GM23338 (cell line): Measurements from ENCODE around the gene TSC22D1.

ENCODE experiments used
- CREB1 ChIP-seq: fragments of 250-450 bp; sonication (Bioruptor Pico); IDR thresholded peaks from 2 replicates; pipeline ENCODE4 v1.5.0; 2020; ENCODE audit warnings: low read depth, mild to moderate bottlenecking, moderate library complexity
- CTCF ChIP-seq, 2 experiments: fragments of 200-600 bp in 1 of 2; sonication (generic) in 1 of 2; conservative IDR thresholded peaks; 2 replicates each; pipeline versions ENCODE4 v1.5.1 to v1.6.1; 2016 to 2017; ENCODE audit warnings: antibody characterized with exemption in 2 of 2, low read depth in 2 of 2, mild to moderate bottlenecking in 2 of 2, moderate library complexity in 1 of 2
- EZH2 ChIP-seq: fragments of 200-600 bp; sonication (generic); IDR thresholded peaks from one replicate; pipeline ENCODE4 v1.8.0; 2017; ENCODE audit warnings: antibody characterized with exemption, mild to moderate bottlenecking, low read depth; ENCODE audit not compliant: unreplicated experiment
- EZH2phosphoT487 ChIP-seq: fragments of 200-600 bp; sonication (generic); IDR thresholded peaks from one replicate; pipeline ENCODE4 v1.8.1; 2018; ENCODE audit warnings: antibody characterized with exemption; ENCODE audit not compliant: unreplicated experiment
- JUNB ChIP-seq: IDR thresholded peaks from one replicate; pipeline ENCODE4 v1.6.1; 2016; ENCODE audit warnings: antibody characterized with exemption; ENCODE audit not compliant: unreplicated experiment
- NANOG ChIP-seq: IDR thresholded peaks from 2 replicates; pipeline ENCODE4 v1.6.1; 2016; ENCODE audit warnings: antibody characterized with exemption, borderline replicate concordance
- POLR2AphosphoS5 ChIP-seq: IDR thresholded peaks from 2 replicates; pipeline ENCODE4 v1.6.1; 2016; ENCODE audit warnings: antibody characterized with exemption, low read depth
- REST ChIP-seq: IDR thresholded peaks from one replicate; pipeline ENCODE4 v1.6.1; 2018; ENCODE audit warnings: antibody characterized with exemption; ENCODE audit not compliant: unreplicated experiment
- STAT1 ChIP-seq: IDR thresholded peaks from one replicate; pipeline ENCODE4 v1.6.1; 2016; ENCODE audit warnings: antibody characterized with exemption; ENCODE audit not compliant: unreplicated experiment
- ZNF114 ChIP-seq: fragments of 250-450 bp; sonication (Bioruptor Pico); IDR thresholded peaks from 2 replicates; pipeline ENCODE4 v1.5.0; 2020; ENCODE audit warnings: mild to moderate bottlenecking, moderate library complexity
- ZNF331 ChIP-seq: fragments of 250-450 bp; sonication (Bioruptor Pico); IDR thresholded peaks from 2 replicates; pipeline ENCODE4 v1.5.0; 2020; ENCODE audit warnings: low read depth, mild to moderate bottlenecking, moderate library complexity
- ZNF462 ChIP-seq: fragments of 250-450 bp; sonication (Bioruptor Pico); IDR thresholded peaks from 2 replicates; pipeline ENCODE4 v1.5.0; 2020; ENCODE audit warnings: mild to moderate bottlenecking, moderate library complexity

- no peak for TF ChIP-seq EZH2
- no peak for TF ChIP-seq REST
- TF ChIP-seq CTCF (conservative IDR thresholded peaks at IDR 0.05; ENCODE audit: low read depth in 2 of 2), result no peak
- no peak for TF ChIP-seq JUNB
- TF ChIP-seq POLR2AphosphoS5, result no peak
- no peak for TF ChIP-seq STAT1
- TF ChIP-seq EZH2phosphoT487, result no peak
- TF ChIP-seq CREB1, result no peak
- TF ChIP-seq ZNF114 (CRISPR knock-in tag), result no peak
- TF ChIP-seq ZNF462, result no peak
- no peak for TF ChIP-seq NANOG
- no peak for TF ChIP-seq ZNF331
Observed at GRCh38 chr13:44622708-44623107, 46.6 kb upstream of the TSC22D1 start.
